ENCODE measurements around the gene SMYD3. TPM values are rescaled to one million over a fixed set of nuclear protein-coding genes. Genes with fewer than 3 reads are reported as not detected.
A peak's percentile ranks its signal among the peaks of the same experiment; 100 is the strongest.

Gene SMYD3
- total and polyA plus RNA-seq, 2 donors (not counting 3 experiments of a cell fraction or from before 2014, with no cell fraction given), result 16.0 to 32.1 TPM

- peaks cover 4% of the 10 kb centered on the region for H3K4me1 ChIP-seq (ENCODE audit: control insufficient read depth, extremely low read depth, insufficient read depth, low read length)
- no peaks in the 10 kb centered on the region for H3K36me3 ChIP-seq (ENCODE audit: control insufficient read depth in 2 of 2, extremely low read depth in 1 of 2, insufficient read depth in 2 of 2, low read length in 2 of 2)
- H3K4me2 ChIP-seq (ENCODE audit: insufficient read depth, low read length), result no peak overlapping the region
- H3K9ac ChIP-seq (replicated peaks; ENCODE audit: extremely low read depth, insufficient read depth, low read length), result peak overlapping the region; percentile 2
- H3K9me1 ChIP-seq (replicated peaks; ENCODE audit: control insufficient read depth, extremely low read depth, insufficient read depth, low read length), result no peaks in the 10 kb centered on the region
- no peak overlapping the region for H3K27ac ChIP-seq (ENCODE audit: insufficient read depth, low read depth, low read length)
- intact Hi-C loops (cut with micrococcal nuclease), result no loop called here
- no peak overlapping the region for H3K4me3 ChIP-seq (replicated peaks in 1 of 3; ENCODE audit: insufficient read depth in 1 of 3, low read depth in 1 of 3, low read length in 3 of 3)
- TF ChIP-seq CTCF (IDR thresholded peaks at IDR 0.05; ENCODE audit: extremely low read depth in 1 of 2, insufficient read depth in 1 of 2, low read depth in 1 of 2, low read length in 2 of 2) (no peak), POLR2AphosphoS5 (IDR thresholded peaks at IDR 0.05; ENCODE audit: insufficient read depth, low read depth, low read length) (no peak), FOS (IDR thresholded peaks at IDR 0.05; ENCODE audit: borderline replicate concordance, insufficient read depth, low read length) (no peak), POLR2A (IDR thresholded peaks at IDR 0.05; ENCODE audit: low read depth, low read length) (no peak), JUN (IDR thresholded peaks at IDR 0.05; ENCODE audit: borderline replicate concordance, insufficient read depth, insufficient read length, low read depth) (no peak)
- no peaks in the 10 kb centered on the region for H3K27me3 ChIP-seq (ENCODE audit: control insufficient read depth in 2 of 2, insufficient read depth in 2 of 2, low read length in 2 of 2)
- no peaks in the 10 kb centered on the region for H4K20me1 ChIP-seq (replicated peaks; ENCODE audit: control insufficient read depth, extremely low read depth, insufficient read depth, low read length)
- dilution Hi-C loops (cut with MboI; ENCODE audit: extremely low pct_ligation_motif_present, low sequenced_read_pairs), result no loop called here
- ChIA-PET CTCF (no interaction called here), POLR2A (no interaction called here)
- FAIRE-seq, result no peak
- no peaks in the 10 kb centered on the region for H3K9me3 ChIP-seq (replicated peaks; ENCODE audit: control insufficient read depth, insufficient read depth, low read length)
- no peaks in the 10 kb centered on the region for H3K79me2 ChIP-seq (ENCODE audit: control insufficient read depth, insufficient read depth, low read length)
- BruUV-seq (replicated peaks), result no TSS peak
- DNase-seq (ENCODE audit: low read depth, low spot score), result peak; percentile 22
- H2AFZ ChIP-seq (ENCODE audit: low read depth, low read length), result peak overlapping the region; percentile 65
Measured at GRCh38 chr1:246035060-246035541, 472.0 kb downstream of the SMYD3 start.

GRCh38 chr1:246034630-246035029 is 472.4 kb downstream of the SMYD3 start:
- Histone ChIP-seq H3K9ac (replicated peaks; ENCODE audit: extremely low read depth, insufficient read depth, low read length) (no peak overlapping the region), H3K79me2 (ENCODE audit: control insufficient read depth, insufficient read depth, low read length) (no peaks in the 10 kb centered on the region), H3K4me3 (replicated peaks in 1 of 3; ENCODE audit: insufficient read depth in 1 of 3, low read depth in 1 of 3, low read length in 3 of 3) (no peak overlapping the region), H2AFZ (ENCODE audit: low read depth, low read length) (no peak overlapping the region), H3K4me1 (ENCODE audit: control insufficient read depth, extremely low read depth, insufficient read depth, low read length) (peaks cover 4% of the 10 kb centered on the region), H3K27ac (ENCODE audit: insufficient read depth, low read depth, low read length) (no peak overlapping the region), H3K27me3 (ENCODE audit: control insufficient read depth in 2 of 2, insufficient read depth in 2 of 2, low read length in 2 of 2) (no peaks in the 10 kb centered on the region), H4K20me1 (replicated peaks; ENCODE audit: control insufficient read depth, extremely low read depth, insufficient read depth, low read length) (no peaks in the 10 kb centered on the region), H3K9me3 (replicated peaks; ENCODE audit: control insufficient read depth, insufficient read depth, low read length) (no peaks in the 10 kb centered on the region), H3K36me3 (ENCODE audit: control insufficient read depth in 2 of 2, extremely low read depth in 1 of 2, insufficient read depth in 2 of 2, low read length in 2 of 2) (no peaks in the 10 kb centered on the region), H3K9me1 (replicated peaks; ENCODE audit: control insufficient read depth, extremely low read depth, insufficient read depth, low read length) (no peaks in the 10 kb centered on the region), H3K4me2 (ENCODE audit: insufficient read depth, low read length) (no peak overlapping the region)
- intact Hi-C loops (cut with micrococcal nuclease), result no loop called here
- no TSS peak for BruUV-seq (replicated peaks)
- CTCF ChIA-PET, result no interaction called here
- POLR2A ChIA-PET, result no interaction called here
- TF ChIP-seq JUN (IDR thresholded peaks at IDR 0.05; ENCODE audit: borderline replicate concordance, insufficient read depth, insufficient read length, low read depth) (no peak), EZH2 (IDR thresholded peaks at IDR 0.05; ENCODE audit: borderline replicate concordance, low read depth, low read length, severe bottlenecking) (no peak), CTCF (IDR thresholded peaks at IDR 0.05; ENCODE audit: extremely low read depth in 1 of 2, insufficient read depth in 1 of 2, low read depth in 1 of 2, low read length in 2 of 2) (no peak), FOS (IDR thresholded peaks at IDR 0.05; ENCODE audit: borderline replicate concordance, insufficient read depth, low read length) (no peak), GATA2 (IDR thresholded peaks at IDR 0.05; ENCODE audit: insufficient read depth, insufficient read length, low read depth, low read length) (no peak)
- DNase-seq (ENCODE audit: low read depth, low spot score), result no peak
- dilution Hi-C loops (cut with MboI; ENCODE audit: extremely low pct_ligation_motif_present, low sequenced_read_pairs), result no loop called here
- FAIRE-seq, result no peak
